ENCODE results near the gene MDGA2.

Gene MDGA2

DNA sequence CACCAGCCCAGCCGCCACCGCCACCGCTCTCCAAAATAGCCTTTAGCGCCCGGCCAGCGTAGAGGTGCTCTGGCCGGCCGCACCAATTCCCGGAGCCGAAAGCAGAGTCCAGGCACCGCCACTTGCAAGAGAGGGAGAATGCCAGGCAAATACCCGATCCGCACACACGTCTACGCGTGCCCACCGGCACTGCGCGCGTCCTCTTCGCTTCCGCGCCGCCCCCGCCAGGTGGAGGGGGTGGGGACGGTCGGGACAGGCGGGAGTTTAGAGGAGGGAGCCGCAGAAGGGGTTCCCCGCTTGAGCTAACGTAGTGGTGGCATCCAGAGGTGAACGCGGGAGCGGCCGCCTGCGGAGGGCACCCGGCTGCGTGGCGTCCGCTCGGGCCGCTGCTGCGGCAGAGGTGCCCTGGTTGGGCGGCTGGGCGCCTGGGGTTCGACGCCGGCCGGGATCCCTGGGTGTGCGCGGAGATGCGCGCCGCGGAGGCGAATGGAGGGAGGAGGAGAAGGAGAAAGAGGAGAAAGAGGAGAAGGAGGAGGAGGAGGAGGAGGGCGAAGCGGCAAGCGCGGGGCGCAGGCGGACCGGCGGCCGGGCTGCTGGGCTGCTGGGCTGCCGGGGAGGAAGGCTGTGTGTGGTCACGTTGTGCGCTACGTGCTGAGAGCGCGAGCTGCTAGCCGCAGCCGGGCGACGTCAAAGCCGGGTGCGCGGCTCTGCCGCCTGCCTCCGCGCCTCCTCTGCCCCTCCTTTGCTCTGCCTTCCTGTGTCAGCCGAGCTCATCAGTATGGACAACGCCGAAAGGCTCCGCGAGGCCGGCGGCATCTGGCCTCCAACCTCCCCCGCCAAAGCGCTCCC is at the start of gene MDGA2:
Gene MDGA2, minus strand, starts transcription at position 140 of the 849 bp plus-strand sequence.
- in situ Hi-C loops (cut with MboI; ENCODE audit: low sequenced_read_pairs) = no loop called here

DNA sequence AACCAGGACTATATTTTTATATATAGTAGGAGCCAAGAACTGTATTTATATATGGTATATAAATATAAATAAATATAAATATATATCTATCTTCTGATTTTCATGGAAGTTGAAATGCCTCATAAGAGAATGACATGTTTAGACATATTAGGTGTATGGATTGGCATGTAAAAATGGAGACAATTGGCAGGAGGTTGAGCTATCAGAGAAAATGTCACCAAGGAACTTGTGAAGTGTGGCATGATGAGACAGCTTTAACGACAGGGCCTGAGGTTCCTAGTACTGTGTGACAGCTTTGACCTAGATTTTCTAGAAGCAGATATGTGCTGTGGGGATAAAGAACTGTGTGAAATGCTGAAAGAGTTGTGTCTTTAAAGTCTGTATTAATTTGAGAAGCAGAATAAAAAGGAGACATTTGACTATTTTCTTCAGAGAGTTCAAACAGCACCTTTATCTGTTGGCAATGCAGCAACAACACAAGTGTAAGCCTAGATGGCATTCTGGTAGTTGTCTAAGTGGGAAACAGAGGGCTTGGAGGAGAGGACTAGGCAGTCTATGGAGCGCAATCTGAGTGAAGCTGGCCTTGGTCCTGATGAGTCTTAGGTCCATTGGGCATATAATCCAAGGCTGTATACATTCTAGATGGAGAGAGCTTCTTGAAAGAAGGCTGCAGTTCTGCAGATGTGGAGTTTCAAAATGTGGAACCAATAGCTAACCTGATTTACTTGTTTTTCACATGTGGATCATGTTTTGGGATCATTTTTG is 47.7 kb upstream of the MDGA2 start:
- in situ Hi-C loops (cut with MboI; ENCODE audit: low sequenced_read_pairs) = no loop called here

DNA sequence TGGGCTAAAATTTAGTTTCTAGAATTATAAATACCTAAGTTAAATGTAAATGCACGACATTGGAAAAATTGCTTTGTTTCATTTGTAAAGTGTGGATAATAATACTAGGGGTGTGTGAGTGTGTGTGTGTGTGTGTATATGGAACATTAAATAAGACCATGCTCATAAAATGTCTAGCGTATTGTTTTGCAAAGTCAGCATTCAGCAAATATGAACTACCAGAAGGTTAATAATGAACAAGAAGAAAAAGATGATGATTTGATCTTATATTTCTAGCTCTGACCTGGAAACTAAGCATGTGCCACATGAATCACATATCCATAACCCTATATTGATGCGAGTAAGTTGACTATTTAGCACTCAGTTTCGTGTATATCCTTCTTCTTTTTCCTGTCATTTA is 44.9 kb upstream of the MDGA2 start:
- in situ Hi-C loops (cut with MboI; ENCODE audit: low sequenced_read_pairs) = no loop called here

DNA sequence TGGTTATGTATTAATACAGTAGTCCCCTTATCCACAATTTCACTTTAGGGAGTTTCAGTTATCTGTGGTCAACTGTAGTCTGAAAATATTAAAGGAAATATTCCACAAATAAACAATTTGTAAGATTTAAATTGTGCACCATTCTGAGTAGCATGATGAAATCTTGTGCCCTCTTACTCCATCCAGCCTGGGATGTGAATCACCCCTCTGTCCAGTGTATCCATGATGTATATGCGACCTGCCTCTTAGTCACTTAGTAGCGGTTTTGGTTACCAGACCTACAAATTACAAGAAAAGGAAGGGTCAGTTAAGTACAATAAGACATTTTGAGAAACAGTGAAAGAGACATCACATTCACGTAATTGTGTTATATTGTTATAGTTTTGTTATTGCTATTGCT is 39.9 kb upstream of the MDGA2 start:
- in situ Hi-C loops (cut with MboI; ENCODE audit: low sequenced_read_pairs) = no loop called here

DNA sequence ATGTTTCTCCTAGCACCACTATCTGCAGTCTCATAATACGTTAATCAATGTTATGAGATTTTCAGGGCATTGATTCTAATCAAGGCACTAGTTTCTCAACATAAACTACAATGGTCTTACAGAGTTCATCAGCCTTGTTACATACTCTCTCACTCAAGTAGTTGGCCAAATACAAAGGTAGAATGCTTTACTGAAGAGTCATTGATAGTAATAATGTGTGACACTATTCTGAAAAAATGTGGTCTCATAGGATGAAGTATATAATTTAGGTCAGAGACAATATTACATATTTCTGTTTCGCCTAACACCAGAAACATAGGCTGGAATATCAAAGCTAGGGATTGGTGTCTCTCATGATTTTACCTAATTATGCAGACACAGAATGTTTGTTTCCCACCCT is 35.2 kb upstream of the MDGA2 start:
- in situ Hi-C loops (cut with MboI; ENCODE audit: low sequenced_read_pairs) = no loop called here

DNA sequence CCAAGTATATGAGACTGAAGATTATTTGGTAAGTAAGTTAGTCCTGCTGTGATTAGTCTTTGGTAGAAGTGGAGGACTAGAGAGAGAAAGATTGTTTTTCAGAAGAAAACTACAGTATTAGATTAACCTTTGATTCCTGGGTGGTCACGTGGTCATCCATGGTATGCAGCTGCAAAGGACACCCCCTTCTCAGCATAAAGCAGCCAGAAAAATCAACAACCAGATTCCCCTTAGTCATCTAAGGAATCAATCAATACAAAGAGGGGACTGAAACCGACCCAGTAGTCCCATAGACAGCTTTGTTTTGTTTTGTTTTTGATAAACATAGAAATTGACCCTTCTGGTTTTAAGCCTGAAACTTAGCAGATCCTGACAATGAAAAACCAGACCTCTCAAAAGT is 30.3 kb upstream of the MDGA2 start:
- in situ Hi-C loops (cut with MboI; ENCODE audit: low sequenced_read_pairs) = no loop called here

DNA sequence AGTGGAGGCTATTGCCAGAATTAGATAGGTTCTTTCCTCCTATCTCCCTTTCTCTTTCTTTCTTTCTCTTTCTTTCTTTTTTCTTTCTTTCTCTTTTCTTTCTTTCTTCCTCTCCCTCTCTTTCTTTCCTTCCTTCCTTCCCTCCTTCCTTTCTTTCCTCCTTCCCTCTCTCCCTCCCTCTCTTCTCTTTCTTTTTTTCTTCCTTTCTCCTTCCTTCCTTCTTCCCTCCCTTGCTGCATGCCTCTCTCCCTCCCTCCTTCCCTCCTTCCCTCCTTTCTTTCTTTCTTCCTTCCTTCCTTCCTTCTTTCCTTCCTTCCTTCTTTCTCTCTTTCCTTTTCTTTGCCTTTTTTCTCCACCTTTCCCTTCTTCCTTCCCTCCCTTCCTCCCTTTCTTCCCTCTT is 16.4 kb upstream of the MDGA2 start:
- in situ Hi-C loops (cut with MboI; ENCODE audit: low sequenced_read_pairs) = no loop called here

DNA sequence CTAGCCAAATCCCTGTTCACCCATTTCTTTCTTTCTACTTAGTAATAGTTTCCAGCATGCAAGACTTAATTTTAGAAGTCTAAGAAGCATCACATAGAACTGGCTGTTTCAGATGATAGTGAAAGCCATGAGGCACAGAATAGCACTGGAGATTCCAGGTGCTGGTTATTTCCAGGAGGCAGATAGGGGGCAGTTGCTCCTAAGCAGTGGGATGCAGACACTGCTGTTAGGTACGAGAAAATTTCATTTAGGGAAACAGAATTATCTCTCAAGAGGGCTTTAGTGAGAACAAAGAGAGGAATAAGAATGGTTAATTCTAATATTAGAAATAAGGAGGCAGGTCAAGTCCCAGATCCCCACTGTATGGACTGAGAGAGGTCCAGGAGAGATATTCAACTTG is 3.6 kb upstream of the MDGA2 start:
- in situ Hi-C loops (cut with MboI; ENCODE audit: low sequenced_read_pairs) = no loop called here

DNA sequence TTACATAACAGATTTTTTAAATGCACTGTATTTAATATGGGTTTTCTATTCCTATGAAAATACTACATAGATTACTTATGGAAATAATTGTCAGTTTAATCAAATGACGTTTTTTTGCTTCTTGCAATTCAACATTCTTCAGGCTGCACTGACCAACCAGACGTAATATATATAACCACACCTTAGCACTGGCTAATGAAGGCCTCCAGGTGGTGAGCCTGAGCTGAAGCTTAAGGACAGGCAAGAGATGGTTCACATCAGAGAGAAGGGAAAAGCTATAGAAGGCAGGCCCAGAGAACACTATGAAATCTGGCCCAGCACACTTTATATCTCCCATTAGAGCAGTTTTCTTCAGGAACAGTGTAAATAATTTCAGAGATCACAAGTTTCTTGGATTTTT is 2.8 kb upstream of the MDGA2 start:
- in situ Hi-C loops (cut with MboI; ENCODE audit: low sequenced_read_pairs) = no loop called here

DNA sequence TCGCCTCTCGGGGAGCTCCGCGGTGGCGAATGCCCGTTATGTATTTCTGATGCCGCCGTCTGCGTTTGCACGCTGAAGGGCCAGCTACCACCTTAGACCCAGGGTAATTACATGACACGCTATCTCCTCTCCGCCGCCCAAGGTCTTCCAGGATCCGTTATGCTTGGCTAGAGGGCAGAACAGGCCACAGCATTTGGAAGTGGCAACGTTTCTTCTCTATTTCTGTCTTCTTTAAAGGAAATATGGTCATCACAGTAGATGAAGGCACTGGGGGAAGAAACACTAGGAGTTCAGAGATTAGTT is 861 bp upstream of the MDGA2 start:
- in situ Hi-C loops (cut with MboI; ENCODE audit: low sequenced_read_pairs) = no loop called here

DNA sequence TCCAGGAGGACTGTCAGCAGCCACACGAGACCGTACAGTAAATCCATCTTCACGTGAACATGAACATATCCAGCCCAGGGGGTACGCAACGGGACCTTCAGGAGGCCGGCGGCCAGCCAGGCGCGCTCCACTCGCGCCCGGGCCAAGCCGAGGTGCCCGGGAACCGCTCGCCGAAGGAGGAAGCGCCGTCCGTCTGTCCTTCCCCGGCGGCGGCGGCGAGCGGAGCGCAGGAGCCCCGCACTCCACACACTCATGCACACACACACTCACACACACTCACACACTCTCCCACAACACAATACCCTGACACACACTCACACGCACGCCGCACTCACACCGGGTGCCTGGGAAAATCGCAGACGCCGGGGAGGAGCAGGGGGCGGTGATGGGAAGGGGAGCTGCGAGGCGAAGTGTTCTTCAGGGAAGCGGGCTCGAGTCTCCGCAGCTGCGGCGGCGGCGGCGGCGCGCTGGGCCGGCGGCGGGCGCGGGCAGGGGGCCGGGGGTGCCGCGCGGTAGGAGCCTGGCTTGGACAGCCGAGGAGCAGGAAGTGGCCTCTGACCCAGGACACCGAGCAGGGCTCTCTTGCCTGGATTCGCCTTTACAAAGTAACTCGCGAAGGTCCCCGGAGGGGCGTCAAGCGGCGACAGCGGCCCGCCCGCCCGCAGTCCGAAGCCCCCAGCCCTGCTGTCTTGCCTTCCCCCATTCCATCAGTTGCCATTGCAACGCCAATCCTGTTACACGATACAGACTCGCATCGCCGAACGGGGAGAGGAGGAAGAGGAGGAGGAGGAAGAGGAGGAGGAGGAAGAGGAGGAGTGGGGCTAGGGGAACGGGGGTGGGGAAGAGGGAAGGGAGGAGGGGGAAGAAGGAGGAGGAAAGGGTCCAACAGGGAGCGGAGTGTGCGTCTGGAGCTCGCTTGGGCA is 601 bp downstream of the MDGA2 start:
- in situ Hi-C loops (cut with MboI; ENCODE audit: low sequenced_read_pairs) = no loop called here

DNA sequence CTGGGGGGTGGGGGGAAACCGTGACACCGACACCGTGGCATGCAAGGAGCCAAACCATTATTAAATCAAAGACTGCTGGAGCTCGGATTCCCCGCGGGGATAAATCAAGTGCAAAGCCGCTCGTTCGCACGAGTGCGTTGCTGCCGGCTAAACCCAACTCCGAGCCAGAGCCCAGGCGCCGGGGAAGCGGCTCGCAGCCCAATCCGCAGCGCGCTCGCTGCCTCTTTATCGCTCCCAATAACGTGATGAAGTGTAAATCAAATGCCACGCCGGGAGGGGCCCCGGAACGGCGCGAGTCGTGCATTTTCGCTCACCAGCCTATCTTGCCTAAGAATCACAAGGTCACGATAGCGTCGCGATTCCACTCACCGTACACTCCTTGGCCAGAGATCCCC is 1.3 kb downstream of the MDGA2 start:
- in situ Hi-C loops (cut with MboI; ENCODE audit: low sequenced_read_pairs) = no loop called here

DNA sequence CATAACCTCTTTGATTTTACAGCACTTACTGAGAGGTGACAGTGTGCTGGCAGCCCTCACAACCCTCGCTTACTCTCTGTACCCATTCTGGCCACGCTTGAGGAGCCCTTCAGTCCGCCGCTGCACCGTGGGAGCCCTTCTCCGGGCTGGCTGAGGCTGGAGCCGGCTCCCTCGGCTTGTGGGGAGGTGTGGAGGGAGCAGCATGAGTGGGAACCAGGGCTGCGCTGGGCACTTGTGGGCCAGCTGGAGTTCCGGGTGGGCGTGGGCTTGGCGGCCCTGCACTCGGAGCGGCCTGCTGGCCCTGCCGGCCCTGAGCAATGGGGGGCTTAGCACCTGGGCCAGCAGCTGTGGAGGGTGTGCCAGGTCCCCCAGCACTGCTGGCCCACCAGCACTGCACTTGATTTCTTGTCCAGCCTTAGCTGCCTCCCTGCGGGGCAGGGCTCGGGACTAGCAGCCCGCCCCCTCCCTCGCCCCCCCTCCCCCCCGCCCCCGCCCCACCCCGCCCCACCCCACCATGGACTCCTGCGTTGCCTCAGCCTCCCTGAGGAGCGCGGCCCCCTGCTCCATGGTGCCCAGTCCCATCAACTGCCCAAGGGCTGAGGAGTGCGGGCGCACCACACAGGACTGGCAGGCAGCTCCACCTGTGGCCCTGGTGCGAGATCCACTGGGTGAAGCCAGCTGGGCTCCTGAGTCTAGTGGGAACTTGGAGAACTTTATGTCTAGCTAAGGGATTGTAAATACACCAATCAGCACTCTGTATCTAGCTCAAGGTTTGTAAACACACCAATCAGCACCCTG is 9.9 kb downstream of the MDGA2 start:
- in situ Hi-C loops (cut with MboI; ENCODE audit: low sequenced_read_pairs) = no loop called here

DNA sequence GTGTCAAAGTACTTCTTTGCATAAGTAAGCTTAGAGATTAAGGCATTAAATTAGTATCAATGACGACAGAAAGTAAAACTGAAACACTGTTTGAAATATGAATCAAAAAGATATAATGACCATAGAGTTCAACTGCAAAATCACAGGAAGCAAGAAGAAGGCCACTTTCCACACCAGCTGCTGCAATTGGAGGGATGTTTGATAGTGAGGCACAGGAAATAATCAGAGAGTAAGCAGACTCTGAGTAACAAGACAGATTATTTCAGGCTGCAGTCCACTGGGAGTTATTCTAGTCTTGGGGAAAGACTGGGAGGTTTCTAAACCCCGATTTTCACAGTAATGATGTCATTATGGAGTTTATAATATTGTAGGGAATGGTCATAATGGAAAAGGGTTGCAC is 12.9 kb downstream of the MDGA2 start:
- in situ Hi-C loops (cut with MboI; ENCODE audit: low sequenced_read_pairs) = no loop called here

DNA sequence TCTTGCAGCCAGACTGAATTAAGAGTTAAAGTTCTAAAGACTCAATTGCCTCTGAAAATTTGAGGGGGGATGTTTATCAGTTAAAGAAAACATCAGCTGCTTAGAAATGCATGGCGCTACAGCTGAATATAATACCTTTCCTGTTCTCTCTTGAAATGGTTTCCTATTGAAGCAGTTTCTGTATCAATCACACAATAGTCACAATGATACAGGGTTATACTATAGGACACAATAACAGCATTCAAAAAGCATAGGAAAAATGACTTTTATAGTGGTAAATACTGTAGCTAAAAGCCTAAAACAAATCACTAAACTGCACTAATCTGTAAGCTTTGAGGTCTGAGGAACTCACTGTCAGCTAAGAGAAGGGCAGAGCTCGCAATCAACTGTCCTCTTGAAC is 15.2 kb downstream of the MDGA2 start:
- in situ Hi-C loops (cut with MboI; ENCODE audit: low sequenced_read_pairs) = no loop called here

DNA sequence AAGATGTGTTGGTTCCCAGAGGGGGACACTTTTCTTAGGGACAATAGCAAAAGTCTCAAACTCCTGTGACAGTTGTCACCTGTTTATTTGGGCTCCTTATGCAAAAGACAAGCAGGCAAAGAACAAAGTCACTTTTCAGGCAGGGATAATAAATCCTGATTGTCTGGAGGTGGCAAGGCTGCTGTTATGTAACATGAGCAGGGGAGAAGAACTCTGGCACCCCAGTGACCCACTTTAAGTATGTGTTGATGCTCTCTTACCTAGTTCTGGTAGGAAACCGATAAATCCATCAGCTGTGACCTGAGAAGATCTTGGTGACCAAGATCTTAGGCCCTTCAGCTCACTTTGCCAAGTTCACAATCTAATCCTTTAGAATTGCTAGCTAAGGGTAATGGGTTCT is 17.4 kb downstream of the MDGA2 start:
- in situ Hi-C loops (cut with MboI; ENCODE audit: low sequenced_read_pairs) = no loop called here

DNA sequence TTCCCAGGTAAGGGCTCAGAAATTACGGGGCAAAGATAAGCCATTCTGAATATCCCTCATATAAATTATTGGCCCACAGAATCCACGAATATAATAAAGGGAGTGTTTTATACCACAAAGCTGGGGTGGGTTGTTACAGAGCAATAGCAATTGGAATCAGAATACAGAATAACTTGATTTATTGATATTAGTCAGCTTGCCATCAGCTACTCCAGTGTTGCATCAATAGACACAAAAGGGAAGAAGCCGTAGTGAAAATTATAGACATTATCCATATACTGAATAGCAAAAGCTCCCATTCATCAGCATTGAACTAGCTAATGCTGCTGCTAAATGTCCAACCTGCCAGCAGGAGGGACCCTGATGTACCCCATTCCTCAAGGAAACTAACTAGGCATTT is 18.3 kb downstream of the MDGA2 start:
- in situ Hi-C loops (cut with MboI; ENCODE audit: low sequenced_read_pairs) = no loop called here

DNA sequence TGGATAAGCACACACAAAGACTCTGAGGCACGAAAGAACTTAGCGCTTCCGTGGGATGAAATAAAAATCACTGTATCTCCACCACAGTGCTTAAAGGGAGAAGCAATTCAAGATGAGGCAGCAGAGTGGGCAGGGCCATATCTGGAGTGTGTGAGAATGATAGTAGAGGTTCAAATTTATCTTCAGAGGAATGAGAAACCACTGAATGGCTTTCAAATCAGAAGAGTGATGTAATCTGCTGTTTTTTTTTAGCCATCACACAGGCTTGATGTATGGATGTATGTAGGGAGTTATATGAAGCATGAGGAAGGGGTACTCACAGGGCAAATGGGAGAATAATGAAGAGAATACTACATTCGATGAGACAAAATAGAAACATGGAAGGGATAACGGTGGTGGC is 24.1 kb downstream of the MDGA2 start:
- in situ Hi-C loops (cut with MboI; ENCODE audit: low sequenced_read_pairs) = no loop called here

DNA sequence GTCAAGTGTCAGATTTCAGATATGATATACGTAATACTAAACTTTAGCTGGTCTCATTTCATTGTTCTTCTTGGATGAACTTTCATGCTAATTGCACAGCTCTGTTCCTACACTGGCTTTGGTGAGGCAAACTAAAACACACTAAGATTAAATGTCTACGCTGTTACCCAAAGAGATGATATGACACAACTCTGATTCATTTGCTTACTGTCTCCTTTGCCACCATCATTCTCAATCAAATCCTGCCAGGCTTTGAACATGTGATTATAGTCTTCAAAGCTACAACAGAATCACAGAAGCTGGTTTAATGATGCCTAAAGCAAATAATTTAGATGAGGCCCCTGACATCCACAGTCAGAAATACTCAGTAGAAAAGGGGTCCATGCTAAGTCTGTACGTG is 37.7 kb downstream of the MDGA2 start:
- in situ Hi-C loops (cut with MboI; ENCODE audit: low sequenced_read_pairs) = no loop called here

DNA sequence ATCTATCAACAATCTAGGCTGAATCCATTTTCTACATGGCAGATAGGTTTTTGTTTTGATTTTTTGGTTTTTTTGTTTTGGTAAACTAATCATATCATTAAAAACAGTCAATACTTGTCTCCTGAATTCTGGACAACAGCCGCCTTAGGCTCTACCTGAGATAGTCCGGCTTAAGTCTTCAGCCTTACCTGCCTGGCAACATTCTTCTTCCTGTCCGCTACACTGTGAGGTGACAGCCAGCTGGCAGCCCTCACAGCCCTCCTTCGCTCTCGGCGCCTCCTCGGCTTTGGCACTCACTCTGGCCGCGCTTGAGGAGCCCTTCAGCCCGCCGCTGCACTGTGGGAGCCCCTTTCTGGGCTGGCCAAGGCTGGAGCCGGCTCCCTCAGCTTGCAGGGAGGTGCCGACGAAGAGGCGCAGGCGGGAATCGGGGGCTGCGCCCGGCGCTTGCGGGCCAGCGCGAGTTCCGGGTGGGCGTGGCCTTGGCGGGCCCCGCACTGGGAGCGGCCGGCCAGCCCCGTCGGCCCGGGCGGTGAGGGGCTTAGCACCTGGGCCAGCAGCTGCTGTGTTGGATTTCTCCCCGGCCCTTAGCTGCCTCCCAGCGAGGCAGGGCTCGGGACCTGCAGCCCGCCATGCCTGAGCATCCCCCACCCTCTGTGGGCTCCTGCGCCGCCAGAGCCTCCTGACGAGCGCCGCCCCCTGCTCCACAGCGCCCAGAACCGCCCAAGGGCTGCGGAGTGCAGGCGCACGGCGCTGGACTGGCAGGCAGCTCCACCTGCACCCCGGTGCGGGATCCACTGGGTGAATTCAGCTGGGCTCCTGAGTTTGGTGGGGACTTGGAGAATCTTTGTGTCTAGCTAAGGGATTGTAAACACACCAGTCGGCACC is 49.0 kb downstream of the MDGA2 start:
- in situ Hi-C loops (cut with MboI; ENCODE audit: low sequenced_read_pairs) = no loop called here
